HFF-Myc (cell line): ENCODE data around the gene VPS13C.

Source experiments
- DNase-seq: peaks from one replicate; pipeline ENCODE4 v3.0.0-alpha.2; 2011; ENCODE audit warnings: low read depth; ENCODE audit errors: extremely low read depth
- H3K4me3 ChIP-seq: replicated peaks from 2 replicates; pipeline ENCODE4 v1.5.1; 2011; ENCODE audit warnings: low read depth, mild to moderate bottlenecking, control low read depth, low read length
- TF ChIP-seq, protein P1 (sequence below): IDR thresholded peaks from 2 replicates; pipeline ENCODE4 v1.5.1; 2012; ENCODE audit warnings: mild to moderate bottlenecking, low read depth, low read length, control low read depth; ENCODE audit errors: missing control alignments

Gene VPS13C

DNA sequence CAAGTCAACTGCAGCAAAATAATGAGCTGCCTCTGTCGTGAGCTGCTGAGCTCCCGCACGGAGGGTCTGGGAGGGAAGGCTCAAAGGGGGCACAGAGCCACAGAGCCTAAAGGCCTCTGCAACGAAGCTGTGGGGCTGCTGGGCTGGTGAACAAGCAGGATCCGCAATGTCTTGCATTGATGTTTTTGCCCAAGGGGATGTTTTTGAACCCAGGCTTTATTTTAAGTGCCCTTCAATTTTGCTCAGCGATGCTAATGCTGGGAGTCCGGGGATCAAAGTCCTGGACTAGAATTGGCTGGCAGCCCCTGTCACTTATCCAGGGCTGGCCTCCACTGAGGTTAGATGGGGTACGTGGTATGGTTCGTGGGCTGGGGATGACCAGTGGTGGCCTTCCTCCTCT is 240.0 kb downstream of the VPS13C start:
- TF ChIP-seq, protein P1, sequence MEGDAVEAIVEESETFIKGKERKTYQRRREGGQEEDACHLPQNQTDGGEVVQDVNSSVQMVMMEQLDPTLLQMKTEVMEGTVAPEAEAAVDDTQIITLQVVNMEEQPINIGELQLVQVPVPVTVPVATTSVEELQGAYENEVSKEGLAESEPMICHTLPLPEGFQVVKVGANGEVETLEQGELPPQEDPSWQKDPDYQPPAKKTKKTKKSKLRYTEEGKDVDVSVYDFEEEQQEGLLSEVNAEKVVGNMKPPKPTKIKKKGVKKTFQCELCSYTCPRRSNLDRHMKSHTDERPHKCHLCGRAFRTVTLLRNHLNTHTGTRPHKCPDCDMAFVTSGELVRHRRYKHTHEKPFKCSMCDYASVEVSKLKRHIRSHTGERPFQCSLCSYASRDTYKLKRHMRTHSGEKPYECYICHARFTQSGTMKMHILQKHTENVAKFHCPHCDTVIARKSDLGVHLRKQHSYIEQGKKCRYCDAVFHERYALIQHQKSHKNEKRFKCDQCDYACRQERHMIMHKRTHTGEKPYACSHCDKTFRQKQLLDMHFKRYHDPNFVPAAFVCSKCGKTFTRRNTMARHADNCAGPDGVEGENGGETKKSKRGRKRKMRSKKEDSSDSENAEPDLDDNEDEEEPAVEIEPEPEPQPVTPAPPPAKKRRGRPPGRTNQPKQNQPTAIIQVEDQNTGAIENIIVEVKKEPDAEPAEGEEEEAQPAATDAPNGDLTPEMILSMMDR: no peak
- H3K4me3 ChIP-seq: no peak overlapping the region
- DNase-seq: no peak

- H3K4me3 ChIP-seq: no peak overlapping the region
- no peak for DNase-seq
- TF ChIP-seq, protein P1: no peak
These were observed 240.9 kb downstream of the VPS13C start for GRCh38 chr15:61819386-61819785.

DNA sequence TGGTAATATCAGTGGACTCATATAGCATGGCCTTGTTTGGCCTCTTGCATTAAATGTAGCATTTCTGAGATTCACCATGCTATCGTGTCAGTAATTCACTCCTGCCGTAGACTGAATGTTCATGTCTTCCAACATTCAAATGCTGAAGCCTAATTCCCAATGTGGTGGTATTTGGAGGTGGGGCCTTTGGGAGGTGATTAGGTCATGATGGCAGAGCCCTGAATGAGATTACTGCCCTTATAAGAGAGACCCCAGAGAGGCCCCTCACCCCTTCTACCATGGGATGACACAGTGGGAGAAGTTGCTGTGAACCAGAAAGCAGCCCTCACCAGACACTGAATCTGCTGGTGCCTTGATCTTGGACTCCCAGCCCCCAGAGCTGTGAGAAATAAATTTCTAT is 241.4 kb downstream of the VPS13C start:
- TF ChIP-seq, protein P1: no peak
- DNase-seq: no peak

DNA sequence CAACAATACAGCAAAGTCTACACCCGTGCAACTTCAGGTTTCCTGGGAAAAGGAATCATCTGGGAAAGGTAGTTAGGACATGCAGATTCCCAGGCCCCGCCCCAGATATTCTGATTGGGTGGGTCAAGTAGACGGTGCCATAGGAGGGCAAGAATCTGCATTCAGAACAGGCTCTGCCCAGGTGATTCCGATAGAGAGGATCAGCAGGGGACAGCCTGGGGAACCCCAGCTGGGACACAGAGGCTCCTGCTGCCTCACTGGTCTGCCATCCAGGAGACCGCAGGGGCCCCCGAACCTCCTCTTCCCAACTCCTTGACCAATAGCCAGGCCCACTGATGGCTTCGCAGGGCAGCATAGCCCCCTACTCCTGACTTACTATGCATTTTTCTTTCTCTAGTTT is 243.4 kb downstream of the VPS13C start:
- no peak for DNase-seq
- TF ChIP-seq, protein P1: no peak
- H3K4me3 ChIP-seq: no peak overlapping the region

More for the DNA sequence above, 241.4 kb downstream of the VPS13C start:
- no peak overlapping the region for H3K4me3 ChIP-seq

DNA sequence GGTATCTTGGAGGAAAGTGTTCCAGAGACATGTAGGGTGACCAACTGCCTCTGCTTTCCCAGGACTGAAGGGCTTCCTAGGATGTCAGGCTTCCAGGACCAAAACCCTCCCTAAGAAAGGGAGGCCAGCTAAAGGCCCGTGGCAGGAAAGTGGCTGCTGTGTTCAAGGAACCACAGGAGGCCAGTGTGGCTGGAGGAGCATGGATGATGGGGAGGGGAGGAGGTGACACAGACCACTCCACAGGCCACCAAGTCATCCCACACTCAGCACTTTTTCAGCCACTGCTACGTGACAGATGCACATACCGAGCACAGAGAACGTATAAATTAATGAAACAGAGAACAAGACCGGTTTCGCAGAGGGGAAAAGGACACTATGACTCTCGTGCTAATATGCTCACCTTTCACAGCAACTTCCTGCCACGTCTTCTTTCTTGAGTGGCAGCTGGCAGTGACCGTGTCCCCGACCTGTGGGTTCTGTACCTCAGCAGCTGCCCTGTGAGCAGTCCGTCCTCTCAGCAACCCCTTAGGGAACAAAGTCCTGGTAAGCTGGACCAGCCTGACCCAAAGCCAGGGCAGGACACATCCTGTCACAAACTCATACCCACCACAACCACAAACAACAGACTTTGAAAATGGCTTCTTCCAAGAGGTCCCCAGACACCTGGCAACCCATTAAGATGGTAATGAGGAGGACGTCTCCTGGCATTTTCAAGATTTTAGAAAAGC is 244.7 kb downstream of the VPS13C start:
- TF ChIP-seq, protein P1: no peak
- DNase-seq: no peak
- no peak overlapping the region for H3K4me3 ChIP-seq

GRCh38 chr15:61812476-61812875 is 247.8 kb downstream of the VPS13C start:
- no peak overlapping the region for H3K4me3 ChIP-seq
- TF ChIP-seq, protein P1: no peak
- no peak for DNase-seq

GRCh38 chr15:61811952-61812351 is 248.3 kb downstream of the VPS13C start:
- TF ChIP-seq, protein P1: no peak
- no peak for DNase-seq
- no peak overlapping the region for H3K4me3 ChIP-seq
